Heart left ventricle (tissue), 16 donors: ENCODE data around the gene C2CD3. TPM values are rescaled to one million over a fixed set of nuclear protein-coding genes. Genes with fewer than 3 reads are reported as not detected.

ENCODE experiments used
- ATAC-seq, 4 donors: fragments of 200-7000 bp; cut with Tn5 transposase; one replicate each; pipeline ENCODE4 v1.9.1; 2020 to 2022; ENCODE audit warnings: moderate library complexity in 4 of 4, mild to moderate bottlenecking in 3 of 4, moderate number of reproducible peaks in 1 of 4
- DNase-seq, 5 donors: peaks; one replicate each; pipeline ENCODE4 v3.0.0-alpha.2; 2020
- H3K27ac ChIP-seq, 12 donors: fragments of 200-600 bp; sonication (generic) in 4 of 12; one replicate each; pipeline versions ENCODE4 v1.5.0 to v1.8.0; 2016 to 2022; ENCODE audit warnings: mild to moderate bottlenecking in 2 of 12
- H3K27me3 ChIP-seq, 9 donors: fragments of 200-600 bp; sonication (generic) in 2 of 9; one replicate each; pipeline versions ENCODE4 v1.5.1 to v1.8.0; 2016 to 2022; ENCODE audit warnings: mild to moderate bottlenecking in 3 of 9
- H3K36me3 ChIP-seq, 9 donors: fragments of 200-600 bp; sonication (generic) in 2 of 9; one replicate each; pipeline versions ENCODE4 v1.5.0 to v1.8.0; 2018 to 2022; ENCODE audit warnings: mild to moderate bottlenecking in 2 of 9
- H3K4me1 ChIP-seq, 12 donors: fragments of 200-600 bp; sonication (generic) in 4 of 12; one replicate each; pipeline versions ENCODE4 v1.5.0 to v1.8.0; 2016 to 2022; ENCODE audit warnings: mild to moderate bottlenecking in 3 of 12
- H3K4me3 ChIP-seq, 12 donors: fragments of 200-600 bp; sonication (generic) in 4 of 12; one replicate each; pipeline versions ENCODE4 v1.5.0 to v1.8.0; 2017 to 2022; ENCODE audit warnings: mild to moderate bottlenecking in 9 of 12, moderate library complexity in 4 of 12
- H3K9me3 ChIP-seq, 12 donors: fragments of 200-600 bp; sonication (generic) in 4 of 12; one replicate each; pipeline versions ENCODE4 v1.5.0 to v1.8.0; 2016 to 2022; ENCODE audit warnings: mild to moderate bottlenecking in 1 of 12
- POLR2A ChIP-seq, 2 donors: fragments of 450-650 bp; IDR thresholded peaks; one replicate each; pipeline ENCODE4 v1.6.1; 2017; ENCODE audit warnings: antibody characterized with exemption in 2 of 2, mild to moderate bottlenecking in 2 of 2, moderate library complexity in 2 of 2
- WGBS, 4 donors: extraction: QIAGEN DNeasy Blood & Tissue Kit in 2 of 4; methylation state at CpG; one replicate each; pipeline versions ENCODE4 v1.1.5 to v1.1.7; 2013 to 2018; 5-methylcytosine and 5-hydroxymethylcytosine counted together
- intact Hi-C, 10 donors: fragments of 100-400 bp; cut with DNase I; formaldehyde crosslinking; loops; one replicate each; pipeline versions ENCODE4 v1.11.1 to v1.14.2; 2022
- polyA plus RNA-seq, 2 donors: library from polyadenylated mRNA; stranded (reverse); fragments of 200-250 nt; gene quantifications; one replicate each; pipeline ENCODE4 v1.2.3, GENCODE V29; 2013
- total RNA-seq, 9 donors: library from RNA; depleted of rRNA in 2 of 9; stranded (reverse); fragments of >200 nt in 2 of 9; fragmentation: NEBNext Ultra II Directional in 3 of 9; extraction: Animal tissue kit (Norgen Biotek cat#: 25700) in 3 of 9; gene quantifications; one replicate each; pipeline versions ENCODE4 v1.1.0 to v1.2.4, GENCODE V29; 2016 to 2023
- TF ChIP-seq, protein P1 (sequence below), 12 donors: fragments of 200-600 bp; sonication (generic) in 4 of 12; IDR thresholded peaks; one replicate each; pipeline versions ENCODE4 v1.5.0 to v1.8.0; 2018 to 2022; ENCODE audit warnings: antibody characterized with exemption in 12 of 12, mild to moderate bottlenecking in 5 of 12
- donor health status: ischemic (EF 13 %, LVEDD 7.1; RV severe dilation, severe dysfunction).
- donor health status: healthy with polysubstance abuse.
- donor health status: DM: no; HTN: yes; CAD: no.
- donor health status: DM: no; HTN: no; CAD: no.
- donor health status: ischemic (EF 25% LVEDD 6.9; RV normal size, moderate dysfunction).
- donor health status: ischemic (EF 25% LVEDD 5.7; RV mildly dilated, moderate dysfunction).
- donor health status: healthy.
- donor health status: DM: yes; HTN: yes; CAD: no.
- donor health status: ischemic (EF 35%, LVEDD 5.7; RV mildly dilated, moderate dysfunction).
- donor health status: nonischemic (EF 11% LVEDD 7.7; RV severe dilation, severe dysfunction).
- donor health status: DM: yes; HTN: yes; CAD: no.
- donor health status: PGD.
- donor health status: ischemic (EF 29% LVEDD 5.4; RV normal size, mild dysfunction).
- donor health status: nonischemic (EF 23%, LVEDD 6.1; RV moderate dilation, normal function).

The C2CD3 gene
- total and polyA plus RNA-seq, 11 donors, result 6.5 to 18.7 (median 12.5) TPM

DNA sequence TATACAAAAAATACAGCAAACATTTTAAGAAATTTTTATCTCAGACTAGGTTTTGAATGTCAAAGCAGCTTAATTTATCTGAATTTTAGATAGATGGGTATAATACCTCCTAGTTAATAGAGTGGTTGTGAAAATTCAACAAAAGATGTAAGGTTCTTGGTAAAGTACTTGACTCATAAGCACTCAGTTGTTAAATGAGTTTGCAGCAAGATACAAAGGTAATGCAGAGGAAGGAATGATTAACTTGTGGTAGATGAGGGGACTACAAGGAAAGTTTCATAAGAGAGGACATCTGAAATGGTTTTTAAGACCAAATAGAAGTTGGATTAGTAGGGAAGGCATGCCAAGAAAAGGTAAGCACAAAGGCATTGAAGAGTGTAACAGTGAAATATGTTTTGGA lies 37.7 kb upstream of the C2CD3 start:
- Histone ChIP-seq H3K36me3 (peaks cover 0 to 81% (median 60%) of the 10 kb centered on the region in 9 donors), H3K27ac (no peak overlapping the region), H3K27me3 (no peaks in the 10 kb centered on the region), H3K4me1 (no peaks in the 10 kb centered on the region), H3K4me3 (no peak overlapping the region), H3K9me3 (peaks cover 0 to 1% (median 0%) of the 10 kb centered on the region in 12 donors)
- intact Hi-C loops, result no loop called here
- DNase-seq, result no peak
- no peak for ATAC-seq
- TF ChIP-seq, protein P1, sequence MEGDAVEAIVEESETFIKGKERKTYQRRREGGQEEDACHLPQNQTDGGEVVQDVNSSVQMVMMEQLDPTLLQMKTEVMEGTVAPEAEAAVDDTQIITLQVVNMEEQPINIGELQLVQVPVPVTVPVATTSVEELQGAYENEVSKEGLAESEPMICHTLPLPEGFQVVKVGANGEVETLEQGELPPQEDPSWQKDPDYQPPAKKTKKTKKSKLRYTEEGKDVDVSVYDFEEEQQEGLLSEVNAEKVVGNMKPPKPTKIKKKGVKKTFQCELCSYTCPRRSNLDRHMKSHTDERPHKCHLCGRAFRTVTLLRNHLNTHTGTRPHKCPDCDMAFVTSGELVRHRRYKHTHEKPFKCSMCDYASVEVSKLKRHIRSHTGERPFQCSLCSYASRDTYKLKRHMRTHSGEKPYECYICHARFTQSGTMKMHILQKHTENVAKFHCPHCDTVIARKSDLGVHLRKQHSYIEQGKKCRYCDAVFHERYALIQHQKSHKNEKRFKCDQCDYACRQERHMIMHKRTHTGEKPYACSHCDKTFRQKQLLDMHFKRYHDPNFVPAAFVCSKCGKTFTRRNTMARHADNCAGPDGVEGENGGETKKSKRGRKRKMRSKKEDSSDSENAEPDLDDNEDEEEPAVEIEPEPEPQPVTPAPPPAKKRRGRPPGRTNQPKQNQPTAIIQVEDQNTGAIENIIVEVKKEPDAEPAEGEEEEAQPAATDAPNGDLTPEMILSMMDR (IDR thresholded peaks at IDR 0.05), result no peak
- no peak for TF ChIP-seq POLR2A (IDR thresholded peaks at IDR 0.05)

DNA sequence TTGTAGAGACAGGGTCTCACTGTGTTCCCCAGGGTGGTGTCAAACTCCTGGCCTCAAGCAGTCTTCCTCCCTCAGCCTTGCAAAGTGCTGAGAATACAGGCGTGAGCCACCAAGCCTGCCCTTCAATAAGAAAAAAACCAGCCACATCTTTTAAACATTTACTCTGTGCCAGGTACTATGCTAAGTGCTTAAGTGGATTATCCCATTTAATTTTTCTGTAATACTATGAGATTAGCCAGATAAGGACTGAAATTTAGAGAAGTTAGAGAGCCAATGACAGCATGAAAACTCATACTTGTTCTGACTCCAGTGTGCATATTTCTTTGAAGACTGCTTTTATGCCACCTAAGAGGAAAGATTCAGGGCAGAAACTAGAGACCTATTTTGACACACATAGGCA lies 35.9 kb upstream of the C2CD3 start:
- no peak for DNase-seq

GRCh38 chr11:74205181-74205580 lies 34.4 kb upstream of the C2CD3 start:
- 42 to 100% (median 99%) methylated on average over 1 of the region's 1 CpG for WGBS, 4 donors
- no peak overlapping the region for H3K4me3 ChIP-seq
- peaks cover 0 to 65% (median 44%) of the 10 kb centered on the region in 9 donors for H3K36me3 ChIP-seq
- TF ChIP-seq, protein P1 (IDR thresholded peaks at IDR 0.05), result no peak
- TF ChIP-seq POLR2A (IDR thresholded peaks at IDR 0.05), result no peak
- H3K4me1 ChIP-seq, result no peaks in the 10 kb centered on the region
- DNase-seq (no peak), ATAC-seq (no peak)
- no peaks in the 10 kb centered on the region for H3K9me3 ChIP-seq
- intact Hi-C loops, result no loop called here
- H3K27ac ChIP-seq, result no peak overlapping the region
- no peaks in the 10 kb centered on the region for H3K27me3 ChIP-seq

More for the DNA sequence above, 35.9 kb upstream of the C2CD3 start:
- Histone ChIP-seq H3K36me3 (peaks cover 0 to 77% (median 47%) of the 10 kb centered on the region in 9 donors), H3K4me1 (no peaks in the 10 kb centered on the region), H3K9me3 (no peaks in the 10 kb centered on the region), H3K4me3 (no peak overlapping the region), H3K27ac (no peak overlapping the region), H3K27me3 (no peaks in the 10 kb centered on the region)
- intact Hi-C loops, result no loop called here
- ATAC-seq, result no peak
- WGBS, 4 donors, result 98 to 100% (median 99%) methylated on average over 1 of the region's 1 CpG
- TF ChIP-seq, protein P1 (IDR thresholded peaks at IDR 0.05), result no peak
- no peak for TF ChIP-seq POLR2A (IDR thresholded peaks at IDR 0.05)

DNA sequence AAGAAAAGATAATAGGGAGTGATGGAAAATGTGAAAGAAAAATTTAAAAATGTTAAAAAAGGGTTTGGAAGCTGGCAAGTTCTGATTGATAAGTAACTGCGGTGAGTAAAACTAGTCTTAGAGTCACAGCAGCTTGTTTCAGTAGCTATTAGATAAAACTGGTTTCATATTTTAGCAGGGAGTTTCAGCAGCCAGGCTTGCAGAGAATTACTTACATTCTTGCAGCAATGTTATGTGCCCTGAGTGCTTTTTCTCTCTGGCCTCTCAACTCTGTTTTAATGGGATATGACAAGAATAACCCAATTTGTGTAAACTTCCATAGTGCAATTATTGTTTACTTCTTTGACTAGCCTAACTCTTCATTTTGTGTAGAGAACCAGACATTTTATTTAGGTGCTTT lies 33.9 kb upstream of the C2CD3 start:
- H3K27ac ChIP-seq, result no peak overlapping the region
- no peaks in the 10 kb centered on the region for H3K27me3 ChIP-seq
- H3K36me3 ChIP-seq, result peaks cover 0 to 60% (median 39%) of the 10 kb centered on the region in 9 donors
- WGBS, 4 donors, result 87 to 97% (median 93%) methylated on average over 1 of the region's 1 CpG
- H3K4me3 ChIP-seq, result no peak overlapping the region
- H3K9me3 ChIP-seq, result no peaks in the 10 kb centered on the region
- DNase-seq, result no peak
- TF ChIP-seq POLR2A (IDR thresholded peaks at IDR 0.05), result no peak
- TF ChIP-seq, protein P1 (IDR thresholded peaks at IDR 0.05), result no peak
- intact Hi-C loops, result no loop called here
- H3K4me1 ChIP-seq, result no peaks in the 10 kb centered on the region
- ATAC-seq, result no peak
